Mesothelial cell of epicardium (in vitro differentiated cells): ENCODE results near the gene PUS7. TPM values are rescaled to one million over a fixed set of nuclear protein-coding genes. Genes with fewer than 3 reads are reported as not detected.
"Not testable (repeated sequence)": the region's sequence is repeated elsewhere in the genome, so short reads cannot be mapped to it uniquely, and the experiment has no call there.

Experiments used
- DNase-seq, 2 experiments: peaks; one replicate each; pipeline ENCODE4 v3.0.0; 2021; ENCODE audit warnings: low spot score in 2 of 2; ENCODE audit not compliant: unreplicated experiment in 2 of 2
- H3K27ac Mint-ChIP-seq: 2 replicates; pipeline ENCODE4 v1.8.0; 2021; ENCODE audit warnings: mixed read lengths
- H3K27me3 Mint-ChIP-seq: 2 replicates; pipeline ENCODE4 v1.8.0; 2021; ENCODE audit warnings: low read depth, mixed read lengths
- H3K36me3 Mint-ChIP-seq: 2 replicates; pipeline ENCODE4 v1.8.0; 2021; ENCODE audit warnings: mixed read lengths
- H3K4me1 Mint-ChIP-seq: 2 replicates; pipeline ENCODE4 v1.8.0; 2021; ENCODE audit warnings: mixed read lengths
- H3K4me3 Mint-ChIP-seq: 2 replicates; pipeline ENCODE4 v1.8.0; 2021; ENCODE audit warnings: mild to moderate bottlenecking, moderate library complexity, mixed read lengths
- H3K9me3 Mint-ChIP-seq: 2 replicates; pipeline ENCODE4 v1.8.0; 2021; ENCODE audit warnings: mixed read lengths
- total RNA-seq: library from RNA; stranded (reverse); gene quantifications from 3 replicates; pipeline ENCODE4 v1.2.1, GENCODE V29; 2021
- TF ChIP-seq, protein P1 (sequence below): fragments of 200-600 bp; sonication (generic); IDR thresholded peaks from one replicate; pipeline ENCODE4 v1.5.0; 2021; ENCODE audit warnings: antibody characterized with exemption; ENCODE audit not compliant: unreplicated experiment

The PUS7 gene
- total RNA-seq, 1 donor from 2014 or later: 16.9 TPM

DNA sequence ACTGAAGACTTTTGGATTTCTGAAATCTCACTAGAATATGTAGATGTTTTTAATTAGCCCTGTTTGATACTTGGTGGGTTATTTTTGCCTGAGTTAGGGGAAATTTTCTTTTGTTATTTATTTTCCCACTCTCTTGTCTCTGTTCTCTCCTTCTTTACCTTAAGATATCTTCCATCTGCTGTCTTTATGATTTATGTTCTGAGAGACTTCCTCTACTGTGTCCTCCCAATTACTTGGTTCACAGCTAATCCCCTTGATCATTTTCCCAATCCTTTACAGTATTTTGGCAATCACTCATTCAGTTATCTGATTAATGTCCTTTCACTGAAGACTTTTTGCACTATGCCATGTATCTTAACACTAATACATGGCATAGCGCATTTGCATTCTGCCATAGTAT lies 83.8 kb downstream of the PUS7 start:
- no peak for DNase-seq
- H3K4me3 Mint-ChIP-seq: no peak overlapping the region
- peaks cover 16% of the 10 kb centered on the region for H3K4me1 Mint-ChIP-seq
- H3K27ac Mint-ChIP-seq: no peak overlapping the region
- no peaks in the 10 kb centered on the region for H3K36me3 Mint-ChIP-seq
- H3K27me3 Mint-ChIP-seq: no peaks in the 10 kb centered on the region
- H3K9me3 Mint-ChIP-seq: no peaks in the 10 kb centered on the region
- TF ChIP-seq, protein P1, sequence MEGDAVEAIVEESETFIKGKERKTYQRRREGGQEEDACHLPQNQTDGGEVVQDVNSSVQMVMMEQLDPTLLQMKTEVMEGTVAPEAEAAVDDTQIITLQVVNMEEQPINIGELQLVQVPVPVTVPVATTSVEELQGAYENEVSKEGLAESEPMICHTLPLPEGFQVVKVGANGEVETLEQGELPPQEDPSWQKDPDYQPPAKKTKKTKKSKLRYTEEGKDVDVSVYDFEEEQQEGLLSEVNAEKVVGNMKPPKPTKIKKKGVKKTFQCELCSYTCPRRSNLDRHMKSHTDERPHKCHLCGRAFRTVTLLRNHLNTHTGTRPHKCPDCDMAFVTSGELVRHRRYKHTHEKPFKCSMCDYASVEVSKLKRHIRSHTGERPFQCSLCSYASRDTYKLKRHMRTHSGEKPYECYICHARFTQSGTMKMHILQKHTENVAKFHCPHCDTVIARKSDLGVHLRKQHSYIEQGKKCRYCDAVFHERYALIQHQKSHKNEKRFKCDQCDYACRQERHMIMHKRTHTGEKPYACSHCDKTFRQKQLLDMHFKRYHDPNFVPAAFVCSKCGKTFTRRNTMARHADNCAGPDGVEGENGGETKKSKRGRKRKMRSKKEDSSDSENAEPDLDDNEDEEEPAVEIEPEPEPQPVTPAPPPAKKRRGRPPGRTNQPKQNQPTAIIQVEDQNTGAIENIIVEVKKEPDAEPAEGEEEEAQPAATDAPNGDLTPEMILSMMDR: no peak

DNA sequence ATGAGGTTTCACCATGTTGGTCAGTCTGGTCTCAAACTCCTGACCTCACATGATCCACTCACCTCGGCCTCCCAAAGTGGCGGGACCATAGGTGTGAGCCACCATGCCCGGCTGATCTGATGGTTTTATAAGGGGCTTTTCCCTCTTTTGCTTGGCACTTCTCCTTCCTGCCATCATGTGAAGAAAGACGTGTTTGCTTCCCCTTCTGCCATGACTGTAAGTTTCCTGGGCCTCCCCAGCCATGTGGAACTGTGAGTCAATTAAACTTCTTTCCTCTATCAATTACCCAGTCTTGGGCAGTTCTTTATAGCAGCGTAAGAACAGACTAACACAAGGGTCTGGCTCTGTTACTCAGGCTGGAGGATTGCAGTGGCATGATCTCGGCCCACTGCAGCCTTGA lies 84.7 kb downstream of the PUS7 start:
- not testable (repeated sequence) for H3K27ac Mint-ChIP-seq, DNase-seq, H3K36me3 Mint-ChIP-seq, H3K4me3 Mint-ChIP-seq, H3K27me3 Mint-ChIP-seq, H3K9me3 Mint-ChIP-seq
- H3K4me1 Mint-ChIP-seq: peaks cover 16% of the 10 kb centered on the region

DNA sequence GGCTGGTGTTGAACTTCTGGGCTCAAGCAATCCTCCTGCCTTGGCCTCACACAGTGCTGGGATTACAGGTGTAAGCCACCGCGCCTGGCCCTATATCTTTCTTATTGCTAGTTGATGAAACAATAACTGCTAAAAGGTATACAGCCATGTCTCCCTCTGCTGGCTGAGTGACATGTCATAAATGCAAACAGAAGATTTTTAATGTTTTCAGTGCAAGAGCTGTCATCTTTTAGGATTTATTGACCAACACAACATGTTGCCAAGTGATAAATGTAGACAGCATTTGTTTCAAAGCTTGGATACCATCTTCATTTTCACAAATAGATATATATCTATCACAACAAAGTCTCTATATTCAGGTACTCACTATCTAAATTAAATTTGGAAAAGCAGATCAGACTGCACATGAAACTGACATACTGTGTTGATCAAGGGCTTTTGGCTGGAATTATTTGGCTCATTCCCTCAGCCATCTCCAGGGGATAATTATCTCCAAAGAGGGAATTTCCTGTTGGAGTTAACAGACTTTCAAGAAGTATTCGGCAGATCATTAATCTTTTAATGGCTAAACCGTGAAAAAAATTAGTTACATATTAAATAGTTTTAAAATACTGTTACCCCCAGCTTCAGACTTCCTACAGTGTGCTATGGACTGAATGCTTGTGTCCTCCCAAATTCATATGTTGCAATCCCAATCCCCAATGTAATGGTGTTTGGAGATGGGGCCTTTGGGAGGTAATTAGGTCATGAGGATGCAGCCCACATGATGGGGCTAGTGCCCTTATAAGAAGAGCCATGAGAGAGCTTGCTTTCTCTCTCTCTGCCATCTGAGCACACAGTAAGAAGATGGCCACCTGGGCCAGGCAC lies 92.1 kb downstream of the PUS7 start:
- no peaks in the 10 kb centered on the region for H3K4me1 Mint-ChIP-seq

DNA sequence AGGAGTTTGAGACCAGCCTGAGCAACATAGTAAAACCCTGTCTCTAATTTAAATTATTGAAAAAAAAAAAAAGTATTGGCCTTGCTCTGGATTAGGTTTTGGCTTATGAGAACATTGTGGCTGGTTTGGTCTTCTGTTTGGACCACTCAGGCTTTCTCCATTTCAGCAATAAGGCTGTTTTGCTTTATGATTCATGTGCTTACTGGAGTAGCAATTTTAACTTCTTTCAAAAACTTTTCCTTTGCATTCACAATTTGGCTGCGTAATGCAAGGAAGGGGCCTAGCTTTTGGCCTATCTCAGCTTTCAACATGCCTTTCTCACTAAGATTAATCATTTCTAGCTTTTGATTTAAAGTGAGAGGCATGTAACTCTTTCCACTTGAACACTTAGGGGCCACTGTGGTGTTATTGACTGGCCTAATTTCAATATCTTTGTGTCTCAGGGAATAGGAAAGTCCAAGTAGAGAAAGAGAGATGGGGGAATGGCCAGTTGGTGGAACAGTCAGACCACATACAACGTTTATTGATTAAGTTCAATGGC lies 95.4 kb downstream of the PUS7 start:
- Mint-ChIP-seq H3K36me3 (no peaks in the 10 kb centered on the region), H3K4me3 (no peak overlapping the region), H3K9me3 (peaks cover 3% of the 10 kb centered on the region), H3K4me1 (no peaks in the 10 kb centered on the region), H3K27ac (no peak overlapping the region), H3K27me3 (peaks cover 4% of the 10 kb centered on the region)
- DNase-seq: no peak
- TF ChIP-seq, protein P1: no peak

More for the DNA sequence above, 92.1 kb downstream of the PUS7 start:
- Mint-ChIP-seq H3K4me3 (no peak overlapping the region), H3K9me3 (peaks cover 3% of the 10 kb centered on the region), H3K27ac (no peak overlapping the region), H3K27me3 (no peaks in the 10 kb centered on the region), H3K36me3 (no peaks in the 10 kb centered on the region)
- TF ChIP-seq, protein P1: no peak
- DNase-seq: no peak

DNA sequence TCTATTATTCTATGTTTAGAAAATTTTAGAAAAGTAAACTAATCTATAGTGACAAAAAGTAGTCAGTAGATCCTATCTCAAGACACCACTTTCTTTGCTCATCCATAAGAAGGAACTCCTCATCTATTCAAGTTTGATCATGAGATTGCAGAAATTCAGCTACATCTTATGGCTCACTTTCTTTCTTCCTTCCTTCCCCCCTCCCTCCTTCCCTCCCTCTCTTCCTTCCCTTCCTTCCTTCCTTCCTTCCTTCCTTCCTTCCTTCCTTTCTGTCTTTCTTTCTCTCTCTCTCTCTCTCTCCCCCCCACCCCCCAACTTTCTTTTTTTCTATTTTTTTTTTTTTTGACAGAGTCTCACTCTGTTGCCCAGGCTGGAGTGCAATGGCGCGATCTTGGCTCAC lies 98.1 kb downstream of the PUS7 start:
- Mint-ChIP-seq H3K4me1 (no peaks in the 10 kb centered on the region), H3K27ac (no peak overlapping the region), H3K9me3 (peaks cover 3% of the 10 kb centered on the region), H3K36me3 (no peaks in the 10 kb centered on the region), H3K27me3 (peaks cover 9% of the 10 kb centered on the region), H3K4me3 (no peak overlapping the region)
- no peak for DNase-seq
- TF ChIP-seq, protein P1: no peak

DNA sequence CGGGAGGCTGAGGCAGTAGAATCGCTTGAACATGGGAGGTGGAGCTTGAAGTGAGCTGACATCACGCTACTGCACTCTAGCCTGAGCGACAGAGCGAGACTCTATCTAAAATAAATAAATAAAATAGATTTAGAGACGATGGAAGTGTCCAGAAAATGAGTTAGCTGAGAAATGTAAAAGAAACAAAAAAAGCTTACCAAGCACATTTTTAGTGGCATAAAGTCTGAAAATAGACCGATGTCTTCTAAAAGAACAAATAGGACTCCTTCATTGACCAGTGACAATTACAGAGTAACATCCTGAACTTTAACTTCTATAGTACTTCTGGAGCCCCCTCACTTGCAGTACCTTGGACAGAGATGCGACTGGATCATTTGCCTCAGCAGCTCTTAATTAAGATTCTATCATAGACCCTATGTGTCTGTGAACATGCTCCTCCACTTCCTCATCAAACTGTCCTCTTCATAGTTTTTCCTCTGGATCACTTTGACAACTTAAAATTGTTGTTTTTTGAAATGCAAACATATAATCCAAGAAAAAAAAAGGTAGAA lies 108.1 kb downstream of the PUS7 start:
- Mint-ChIP-seq H3K9me3 (no peaks in the 10 kb centered on the region), H3K27ac (no peak overlapping the region), H3K4me3 (no peak overlapping the region), H3K4me1 (no peaks in the 10 kb centered on the region), H3K27me3 (no peaks in the 10 kb centered on the region), H3K36me3 (no peaks in the 10 kb centered on the region)
- DNase-seq: no peak
- TF ChIP-seq, protein P1: no peak

DNA sequence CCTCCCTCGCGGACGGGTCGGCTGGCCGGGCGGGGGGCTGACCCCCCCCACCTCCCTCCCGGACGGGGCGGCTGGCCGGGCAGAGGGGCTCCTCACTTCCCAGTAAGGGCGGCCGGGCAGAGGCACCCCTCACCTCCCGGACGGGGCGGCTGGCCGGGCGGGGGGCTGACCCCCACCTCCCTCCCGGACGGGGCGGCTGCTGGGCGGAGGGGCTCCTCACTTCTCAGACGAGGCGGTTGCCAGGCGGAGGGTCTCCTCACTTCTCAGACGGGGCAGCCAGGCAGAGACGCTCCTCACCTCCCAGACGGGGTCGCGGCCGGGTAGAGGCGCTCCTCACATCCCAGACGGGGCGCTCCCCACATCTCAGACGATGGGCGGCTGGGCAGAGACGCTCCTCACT lies 111.3 kb downstream of the PUS7 start:
- H3K4me1 Mint-ChIP-seq, H3K27ac Mint-ChIP-seq, H3K9me3 Mint-ChIP-seq: not testable (repeated sequence)

DNA sequence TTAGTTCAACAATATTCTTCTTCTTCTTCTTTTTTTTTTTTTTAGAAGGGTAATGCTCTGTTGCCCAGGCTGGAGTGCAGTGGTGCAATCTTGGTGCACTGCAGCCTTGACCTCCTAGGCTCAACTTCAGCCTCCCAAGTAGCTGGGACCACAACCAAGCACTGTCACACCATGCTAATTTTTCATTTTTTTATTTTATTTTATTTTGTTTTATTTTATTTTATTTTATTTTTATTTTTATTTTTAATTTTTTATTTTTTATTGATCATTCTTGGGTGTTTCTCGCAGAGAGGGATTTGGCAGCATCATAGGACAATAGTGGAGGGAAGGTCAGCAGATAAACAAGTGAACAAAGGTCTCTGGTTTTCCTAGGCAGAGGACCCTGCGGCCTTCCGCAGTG lies 112.3 kb downstream of the PUS7 start:
- not testable (repeated sequence) for H3K4me3 Mint-ChIP-seq, DNase-seq, H3K36me3 Mint-ChIP-seq, H3K4me1 Mint-ChIP-seq, H3K27me3 Mint-ChIP-seq, H3K9me3 Mint-ChIP-seq, H3K27ac Mint-ChIP-seq

More for the DNA sequence above, 111.3 kb downstream of the PUS7 start:
- H3K36me3 Mint-ChIP-seq, DNase-seq, H3K4me3 Mint-ChIP-seq, H3K27me3 Mint-ChIP-seq: not testable (repeated sequence)
